Naive thymus-derived CD4-positive, alpha-beta T cell (primary cell): ENCODE measurements around the gene ANKRD37. TPM values are rescaled to one million over a fixed set of nuclear protein-coding genes. Genes with fewer than 3 reads are reported as not detected.
A peak's percentile ranks its signal among the peaks of the same experiment; 100 is the strongest.

ENCODE experiments used
- ATAC-seq: fragments of 150-1000 bp; cut with Tn5 transposase; 2 replicates; pipeline ENCODE4 v1.10.0; 2021; ENCODE audit warnings: mild to moderate bottlenecking, moderate library complexity
- CTCF ChIA-PET: fragments of 350-600 bp; sonication (Branson Sonifier 250); formaldehyde crosslinking; loops from one replicate; lab custom pipeline; 2021; ENCODE audit warnings: antibody characterized with exemption; lab: Charles Lee
- POLR2A ChIA-PET: fragments of 350-600 bp; sonication (Branson Sonifier 250); formaldehyde crosslinking; loops from one replicate; lab custom pipeline; 2021; ENCODE audit warnings: antibody characterized with exemption, inconsistent platforms; lab: Charles Lee
- DNase-seq, 9 donors: peaks; one replicate each; pipeline versions ENCODE4 v3.0.0 to v3.0.0-alpha.2; 2020 to 2022; ENCODE audit warnings: mixed read lengths in 1 of 9
- H3K27ac ChIP-seq: one replicate; pipeline ENCODE4 v1.7.0; 2013; ENCODE audit warnings: mild to moderate bottlenecking, low read depth, low read length, moderate library complexity
- H3K27me3 ChIP-seq, 2 donors: one replicate each; pipeline ENCODE4 v1.7.0; 2013; ENCODE audit warnings: low read length in 2 of 2, mild to moderate bottlenecking in 2 of 2, moderate library complexity in 2 of 2; ENCODE audit not compliant: control insufficient read depth in 2 of 2, insufficient read depth in 2 of 2
- H3K36me3 ChIP-seq, 3 experiments: 1 replicate in 2 of 3; 2 replicates in 1 of 3; pipeline ENCODE4 v1.7.0; 2013; ENCODE audit warnings: low read length in 3 of 3, mild to moderate bottlenecking in 3 of 3, moderate library complexity in 1 of 3; ENCODE audit not compliant: insufficient read depth in 3 of 3, control insufficient read depth in 2 of 3
- H3K4me1 ChIP-seq, 2 donors: one replicate each; pipeline ENCODE4 v1.7.0; 2013; ENCODE audit warnings: low read length in 2 of 2, mild to moderate bottlenecking in 2 of 2, moderate library complexity in 1 of 2; ENCODE audit not compliant: control insufficient read depth in 2 of 2, insufficient read depth in 2 of 2
- H3K4me3 ChIP-seq: 2 replicates; pipeline ENCODE4 v1.7.0; 2013; ENCODE audit warnings: mild to moderate bottlenecking, low read length
- H3K9me3 ChIP-seq, 3 experiments: 1 replicate in 2 of 3; 2 replicates in 1 of 3; pipeline ENCODE4 v1.7.0; 2013; ENCODE audit warnings: low read length in 3 of 3; ENCODE audit not compliant: control insufficient read depth in 2 of 3
- H3K27ac Mint-ChIP-seq, 9 donors: one replicate each; pipeline ENCODE4 v1.8.0; 2020 to 2022; ENCODE audit warnings: mixed read lengths in 9 of 9, mild to moderate bottlenecking in 8 of 9, moderate library complexity in 5 of 9, inconsistent platforms in 2 of 9
- H3K27me3 Mint-ChIP-seq, 5 donors: one replicate each; pipeline ENCODE4 v1.8.0; 2021 to 2022; ENCODE audit warnings: mixed read lengths in 5 of 5, mild to moderate bottlenecking in 1 of 5
- H3K36me3 Mint-ChIP-seq, 5 donors: one replicate each; pipeline ENCODE4 v1.8.0; 2020 to 2022; ENCODE audit warnings: mixed read lengths in 5 of 5, mild to moderate bottlenecking in 3 of 5, inconsistent platforms in 1 of 5
- H3K4me1 Mint-ChIP-seq, 7 donors: one replicate each; pipeline ENCODE4 v1.8.0; 2020 to 2022; ENCODE audit warnings: mixed read lengths in 7 of 7, mild to moderate bottlenecking in 3 of 7, inconsistent platforms in 1 of 7
- H3K4me3 Mint-ChIP-seq, 10 donors: one replicate each; pipeline ENCODE4 v1.8.0; 2020 to 2022; ENCODE audit warnings: mild to moderate bottlenecking in 10 of 10, mixed read lengths in 10 of 10, moderate library complexity in 6 of 10, inconsistent platforms in 2 of 10
- H3K9me3 Mint-ChIP-seq, 11 donors: one replicate each; pipeline ENCODE4 v1.8.0; 2020 to 2022; ENCODE audit warnings: mixed read lengths in 11 of 11, mild to moderate bottlenecking in 4 of 11, inconsistent platforms in 1 of 11, moderate library complexity in 1 of 11
- intact Hi-C, 2 donors: fragments of 100-400 bp; cut with micrococcal nuclease; formaldehyde crosslinking; loops; one replicate each; pipeline ENCODE4 v1.15.1; 2023
- polyA plus RNA-seq, 2 donors: library from polyadenylated mRNA; unstranded; fragments of 300-500 nt; fragmentation: Illumina TruSeq; gene quantifications; one replicate each; pipeline ENCODE4 v1.2.3, GENCODE V29; 2021
- total RNA-seq, 6 experiments: library from RNA in 5 of 6; stranded (reverse) in 5 of 6; gene quantifications; 1 replicate in 5 of 6; 2 replicates in 1 of 6; pipeline ENCODE4 v1.2.3 and lab custom pipeline; 2021 to 2026

Gene ANKRD37
- total RNA-seq: 10 to 100 TPM in 3 of 5 experiments, 1 to 10 TPM in 2; 3.2 to 18.6 (median 10.9) TPM
- polyA plus RNA-seq: 1 to 10 TPM; 8.0 to 8.5 TPM
- total RNA-seq (lab: John Stamatoyannopoulos, UW): 14.9 reads per million, percentile 44 among the genes with 10 or more reads in this experiment

GRCh38 chr4:185396724-185397385, at the start of gene ANKRD37:
Gene ANKRD37 (plus strand): TSS chr4:185396841. CDS start chr4:185396924, 83 bp downstream.
- Mint-ChIP-seq H3K4me1 (peaks cover 14 to 59% (median 27%) of the 10 kb centered on the region in 7 donors), H3K9me3 (no peaks in the 10 kb centered on the region), H3K4me3 (peak within 1 kb of the TSS; percentile 82 to 100 (median 97)), H3K36me3 (peaks cover 0 to 12% (median 0%) of the 10 kb centered on the region in 5 donors), H3K27ac (peak within 1 kb of the TSS; percentile 90 to 100 (median 99)), H3K27me3 (no peaks in the 10 kb centered on the region)
- H3K36me3 ChIP-seq: peaks cover 0 to 16% (median 0%) of the 10 kb centered on the region in 3 experiments
- ChIA-PET POLR2A (interaction anchor here (0.6 to 3.4 kb wide), 12 partner anchors 9 to 1950 kb away, joined by 3 to 49 read pairs (median 6); partner anchors contain the start of genes CYP4V2, SNX25 and UFSP2), CTCF (interaction anchor here (0.9 to 1.0 kb wide), 2 partner anchors 28 to 201 kb away, joined by 3 to 4 read pairs; no protein-coding TSS in a partner anchor)
- peak within 1 kb of the TSS; percentile 97 for H3K27ac ChIP-seq
- H3K9me3 ChIP-seq: no peaks in the 10 kb centered on the region
- ATAC-seq (no peak), DNase-seq (peak in 1 of 9 donors; percentile 2)
- H3K4me3 ChIP-seq: peak within 1 kb of the TSS; percentile 69
- H3K4me1 ChIP-seq: peaks cover 12 to 15% of the 10 kb centered on the region in 2 donors
- H3K27me3 ChIP-seq: no peaks in the 10 kb centered on the region
- intact Hi-C loops: loop anchor here (1.0 to 10.0 kb wide), 18 partner anchors 28 to 1955 kb away; partner anchors contain the start of genes ACSL1 (in 2 of the 2), CCDC110 (in 2 of the 2), CDKN2AIP (in 2 of the 2) and IRF2 (in 2 of the 2)

GRCh38 chr4:185346975-185347601, 49.6 kb upstream of the ANKRD37 start:
- Histone ChIP-seq H3K36me3 (no peaks in the 10 kb centered on the region), H3K9me3 (no peaks in the 10 kb centered on the region), H3K27ac (no peak overlapping the region), H3K27me3 (no peaks in the 10 kb centered on the region), H3K4me3 (no peak overlapping the region), H3K4me1 (peaks cover 3 to 13% of the 10 kb centered on the region in 2 donors)
- Mint-ChIP-seq H3K9me3 (peaks cover 0 to 1% (median 0%) of the 10 kb centered on the region in 11 donors), H3K4me3 (no peak overlapping the region), H3K36me3 (peaks cover 23 to 59% (median 42%) of the 10 kb centered on the region in 5 donors), H3K27me3 (no peaks in the 10 kb centered on the region), H3K4me1 (peaks cover 11 to 35% (median 14%) of the 10 kb centered on the region in 7 donors), H3K27ac (peak overlapping the region in 1 of 9 donors; percentile 21)
- POLR2A ChIA-PET: no interaction called here
- ATAC-seq (no peak), DNase-seq (no peak)
- CTCF ChIA-PET: no interaction called here
- intact Hi-C loops: no loop called here

GRCh38 chr4:185351691-185352090, 45.0 kb upstream of the ANKRD37 start:
- Mint-ChIP-seq H3K27me3 (no peaks in the 10 kb centered on the region), H3K27ac (no peak overlapping the region), H3K9me3 (peaks cover 0 to 1% (median 0%) of the 10 kb centered on the region in 11 donors), H3K4me3 (no peak overlapping the region), H3K4me1 (peaks cover 0 to 14% (median 0%) of the 10 kb centered on the region in 7 donors), H3K36me3 (peaks cover 32 to 66% (median 48%) of the 10 kb centered on the region in 5 donors)
- no peak for ATAC-seq
- POLR2A ChIA-PET: no interaction called here
- Histone ChIP-seq H3K4me1 (no peaks in the 10 kb centered on the region), H3K4me3 (no peak overlapping the region), H3K27me3 (no peaks in the 10 kb centered on the region), H3K9me3 (no peaks in the 10 kb centered on the region), H3K27ac (no peak overlapping the region), H3K36me3 (no peaks in the 10 kb centered on the region)
- CTCF ChIA-PET: no interaction called here
- DNase-seq: no peak
- intact Hi-C loops: no loop called here

- H3K4me3 ChIP-seq: no peak overlapping the region
- no peak overlapping the region for H3K27ac Mint-ChIP-seq
- CTCF ChIA-PET: no interaction called here
Measured at GRCh38 chr4:185352202-185352601, 44.4 kb upstream of the ANKRD37 start.

GRCh38 chr4:185352741-185353140, 43.9 kb upstream of the ANKRD37 start:
- H3K4me1 ChIP-seq: no peaks in the 10 kb centered on the region
- peak overlapping the region in 1 of 9 donors; percentile 31 for H3K27ac Mint-ChIP-seq
- ATAC-seq (no peak), DNase-seq (no peak)
- peaks cover 24 to 66% (median 41%) of the 10 kb centered on the region in 5 donors for H3K36me3 Mint-ChIP-seq
- peaks cover 0 to 1% (median 0%) of the 10 kb centered on the region in 11 donors for H3K9me3 Mint-ChIP-seq
- H3K36me3 ChIP-seq: no peaks in the 10 kb centered on the region
- no peaks in the 10 kb centered on the region for H3K27me3 Mint-ChIP-seq
- no peaks in the 10 kb centered on the region for H3K9me3 ChIP-seq
- CTCF ChIA-PET: no interaction called here
- no peaks in the 10 kb centered on the region for H3K27me3 ChIP-seq
- H3K4me3 ChIP-seq: no peak overlapping the region
- POLR2A ChIA-PET: no interaction called here
- no peak overlapping the region for H3K4me3 Mint-ChIP-seq
- intact Hi-C loops: no loop called here
- H3K4me1 Mint-ChIP-seq: peaks cover 0 to 10% (median 0%) of the 10 kb centered on the region in 7 donors
- no peak overlapping the region for H3K27ac ChIP-seq

More at GRCh38 chr4:185352202-185352601, 44.4 kb upstream of the ANKRD37 start:
- ATAC-seq: no peak
- Mint-ChIP-seq H3K4me3 (no peak overlapping the region), H3K36me3 (peaks cover 27 to 66% (median 43%) of the 10 kb centered on the region in 5 donors), H3K27me3 (no peaks in the 10 kb centered on the region), H3K9me3 (peaks cover 0 to 1% (median 0%) of the 10 kb centered on the region in 11 donors), H3K4me1 (peaks cover 0 to 10% (median 0%) of the 10 kb centered on the region in 7 donors)
- Histone ChIP-seq H3K27me3 (no peaks in the 10 kb centered on the region), H3K36me3 (no peaks in the 10 kb centered on the region), H3K4me1 (no peaks in the 10 kb centered on the region), H3K27ac (no peak overlapping the region), H3K9me3 (no peaks in the 10 kb centered on the region)
- DNase-seq: no peak
- POLR2A ChIA-PET: no interaction called here
- intact Hi-C loops: no loop called here

- no peak for ATAC-seq
- H3K27me3 ChIP-seq: no peaks in the 10 kb centered on the region
Measured at GRCh38 chr4:185357211-185357610, 39.4 kb upstream of the ANKRD37 start.

More at GRCh38 chr4:185357211-185357610, 39.4 kb upstream of the ANKRD37 start:
- Mint-ChIP-seq H3K9me3 (no peaks in the 10 kb centered on the region), H3K27me3 (no peaks in the 10 kb centered on the region), H3K27ac (no peak overlapping the region), H3K4me1 (peaks cover 0 to 5% (median 0%) of the 10 kb centered on the region in 7 donors), H3K36me3 (peaks cover 9 to 45% (median 20%) of the 10 kb centered on the region in 5 donors), H3K4me3 (no peak overlapping the region)
- Histone ChIP-seq H3K36me3 (no peaks in the 10 kb centered on the region), H3K27ac (no peak overlapping the region), H3K4me3 (no peak overlapping the region), H3K9me3 (no peaks in the 10 kb centered on the region), H3K4me1 (no peaks in the 10 kb centered on the region)
- POLR2A ChIA-PET: no interaction called here
- intact Hi-C loops: no loop called here
- DNase-seq: no peak
- CTCF ChIA-PET: no interaction called here
